GM18867 (cell line): Measurements from ENCODE around the gene PTPRN2.
A peak's percentile ranks its signal among the peaks of the same experiment; 100 is the strongest.

Experiments used
- ATAC-seq: cut with Tn5 transposase; IDR thresholded peaks from one replicate; pipeline ENCODE4 v1.9.1; 2021; ENCODE audit warnings: mild to moderate bottlenecking, moderate library complexity; ENCODE audit not compliant: unreplicated experiment

PTPRN2 gene

GRCh38 chr7:158556721-158557440 lies 30.7 kb downstream of the PTPRN2 start:
- ATAC-seq, result no peak

DNA sequence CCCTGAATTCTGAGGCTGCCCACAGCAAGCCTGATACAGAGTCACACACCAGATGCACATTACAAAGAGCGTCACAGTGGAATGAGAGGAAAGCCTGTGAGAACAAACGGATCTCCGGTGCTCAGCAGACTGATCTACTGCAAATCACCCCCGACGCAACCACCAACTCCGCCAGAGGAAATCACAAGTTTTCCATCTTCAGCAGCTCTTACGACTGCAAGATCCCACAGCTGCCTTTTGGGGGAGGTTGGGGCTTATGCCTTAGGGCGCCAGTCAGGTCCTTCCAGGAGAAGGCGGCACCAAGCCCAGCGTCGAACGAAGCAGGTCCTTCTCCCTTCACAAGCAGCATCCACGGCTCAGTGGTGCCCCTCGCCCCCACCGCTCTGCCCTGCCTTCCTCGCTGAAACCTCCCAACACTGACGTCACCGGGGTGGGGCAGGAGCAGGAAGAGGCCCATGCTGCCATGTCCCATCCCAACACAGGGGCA lies 32.5 kb downstream of the PTPRN2 start:
- no peak for ATAC-seq

GRCh38 chr7:158550886-158551452 lies 36.7 kb downstream of the PTPRN2 start:
- no peak for ATAC-seq

DNA sequence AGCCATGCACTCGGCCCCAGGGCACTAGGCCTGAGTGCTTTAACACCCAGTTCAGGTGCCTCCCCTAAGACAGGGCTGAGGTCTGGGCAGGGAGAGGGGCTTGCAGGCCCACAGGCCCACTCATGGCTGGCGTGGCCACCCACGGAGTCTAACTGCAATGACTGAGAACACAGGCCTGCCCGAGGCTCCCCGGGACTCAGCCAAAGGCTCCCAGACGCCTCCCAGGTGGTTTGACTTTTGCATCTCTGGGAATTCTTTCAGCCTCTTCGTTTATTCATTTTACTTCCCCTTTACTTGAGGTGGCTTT lies 37.3 kb downstream of the PTPRN2 start:
- no peak for ATAC-seq

GRCh38 chr7:158549616-158550393 lies 37.8 kb downstream of the PTPRN2 start:
- no peak for ATAC-seq

GRCh38 chr7:158549176-158549615 lies 38.4 kb downstream of the PTPRN2 start:
- ATAC-seq, result no peak

- ATAC-seq, result no peak
These were observed 38.9 kb downstream of the PTPRN2 start for GRCh38 chr7:158548726-158549125.

GRCh38 chr7:158547817-158548216 lies 39.8 kb downstream of the PTPRN2 start:
- ATAC-seq, result no peak

- no peak for ATAC-seq
These were observed 41.0 kb downstream of the PTPRN2 start for GRCh38 chr7:158546626-158547025.

DNA sequence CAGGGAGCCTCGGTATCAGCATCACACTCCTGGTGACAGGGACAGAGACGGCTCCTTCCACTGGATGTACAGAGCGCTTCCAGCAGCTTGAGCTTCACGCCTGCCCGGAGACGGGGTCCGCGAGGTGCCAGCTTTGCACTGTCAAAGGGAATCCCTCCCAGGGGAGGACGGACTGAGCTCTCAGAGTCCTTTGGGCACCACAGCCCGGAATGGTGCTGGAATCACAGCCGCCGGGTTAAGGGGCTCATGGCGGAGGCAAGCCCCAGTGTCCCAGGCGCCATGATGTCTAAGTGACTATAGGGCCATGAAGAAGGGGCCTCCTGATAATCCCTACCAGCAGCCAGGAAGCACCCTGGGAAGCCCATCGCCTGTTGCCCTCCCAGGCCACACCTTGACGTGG lies 41.4 kb downstream of the PTPRN2 start:
- no peak for ATAC-seq

- ATAC-seq, result no peak
These were observed 42.9 kb downstream of the PTPRN2 start for GRCh38 chr7:158544708-158545107.

DNA sequence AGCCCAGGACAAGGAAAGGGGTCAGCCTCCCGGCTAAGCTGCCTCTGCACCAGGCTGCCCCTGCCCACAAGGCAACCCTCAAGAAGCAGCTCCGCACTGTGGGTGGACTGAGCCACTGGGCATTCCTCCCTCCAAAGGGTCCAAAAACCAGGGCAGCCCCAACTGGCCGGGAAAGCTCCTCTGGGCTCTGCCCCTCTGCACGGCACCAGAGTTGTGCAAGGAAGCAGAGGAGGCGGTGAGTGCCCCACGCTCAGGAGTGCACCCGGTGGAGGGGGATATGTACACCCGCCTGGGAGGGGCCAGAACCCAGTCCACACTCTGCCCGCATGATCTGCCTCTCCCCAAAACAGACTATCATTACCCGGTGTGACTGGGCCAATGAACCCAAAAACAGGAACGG lies 43.8 kb downstream of the PTPRN2 start:
- no peak for ATAC-seq

GRCh38 chr7:158542651-158543566 lies 44.7 kb downstream of the PTPRN2 start:
- no peak for ATAC-seq

- peak; percentile 67 for ATAC-seq
These were observed 46.1 kb downstream of the PTPRN2 start for GRCh38 chr7:158541346-158542010.

DNA sequence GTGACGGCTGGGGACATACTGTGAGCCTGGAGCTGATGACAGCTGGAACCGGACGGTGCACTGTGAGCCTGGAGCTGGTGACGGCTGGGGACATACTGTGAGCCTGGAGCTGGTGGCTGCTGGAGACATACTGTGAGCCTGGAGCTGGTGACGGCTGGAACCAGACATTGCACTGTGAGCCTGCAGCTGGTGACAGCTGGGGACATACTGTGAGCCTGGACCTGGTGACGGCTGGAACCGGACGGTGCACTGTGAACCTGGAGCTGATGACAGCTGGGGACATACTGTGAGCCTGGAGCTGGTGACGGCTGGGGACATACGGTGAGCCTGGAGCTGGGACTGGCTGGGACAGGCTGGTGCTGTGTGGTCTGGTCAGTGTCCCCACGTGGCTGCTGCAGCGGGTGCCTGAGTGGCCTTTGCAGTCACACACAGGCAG lies 47.9 kb downstream of the PTPRN2 start:
- ATAC-seq, result no peak

- no peak for ATAC-seq
These were observed 49.3 kb downstream of the PTPRN2 start for GRCh38 chr7:158538156-158538946.

DNA sequence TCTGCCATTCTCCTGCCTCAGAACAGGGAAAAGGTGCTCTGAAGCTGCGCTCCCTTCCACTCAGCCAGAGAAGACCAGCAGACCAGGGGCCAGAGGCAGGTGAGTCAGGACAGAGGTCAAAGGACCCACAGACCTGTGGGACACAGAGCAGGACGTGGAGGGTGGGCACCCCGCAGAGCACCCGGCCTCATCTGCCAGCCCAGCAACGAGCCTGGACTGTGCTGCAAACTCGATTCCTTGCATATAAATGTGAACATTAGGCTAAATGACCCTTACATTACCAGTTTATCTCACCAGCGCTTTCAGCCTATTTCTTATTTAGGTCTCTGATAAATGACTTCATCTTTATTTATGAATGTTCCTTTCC lies 50.1 kb downstream of the PTPRN2 start:
- ATAC-seq, result no peak

DNA sequence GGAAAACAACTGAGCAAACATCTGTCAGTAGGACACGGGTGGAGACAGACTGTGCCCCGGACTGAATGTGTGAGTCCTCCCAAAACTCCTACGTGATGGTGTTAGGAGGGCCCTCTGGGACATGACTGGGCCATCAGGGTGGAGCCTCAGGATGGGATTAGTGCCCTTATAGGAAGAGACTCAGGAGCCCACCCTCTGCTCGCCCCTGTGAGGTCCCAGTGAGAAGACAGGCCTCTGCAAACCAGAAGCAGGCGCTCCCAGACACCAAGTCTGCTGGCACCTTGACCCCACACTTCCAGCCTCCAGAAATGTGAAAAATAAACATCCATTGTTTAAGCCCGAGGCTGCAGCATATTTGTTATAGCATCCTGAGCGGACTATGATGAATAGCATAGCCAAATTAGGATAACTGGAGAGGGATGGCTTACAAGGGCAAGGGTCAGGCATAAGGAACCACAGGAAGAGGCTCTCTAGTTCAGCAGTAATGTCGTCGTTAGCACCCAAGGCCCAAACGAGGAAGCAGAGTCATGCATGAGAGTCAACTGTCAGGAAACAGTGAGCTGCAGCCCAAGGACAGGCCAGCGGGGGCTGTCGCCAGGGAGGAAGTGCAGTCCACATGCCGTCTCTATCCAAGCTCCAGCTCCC lies 50.6 kb downstream of the PTPRN2 start:
- no peak for ATAC-seq

GRCh38 chr7:158535079-158535478 lies 52.5 kb downstream of the PTPRN2 start:
- no peak for ATAC-seq
